NCI-H345 (cell line): Measurements from ENCODE around the gene TAB3.

ENCODE experiments used
- DNase-seq: peaks from one replicate; lab custom pipeline; 2025; lab: John Stamatoyannopoulos, UW

The TAB3 gene

DNA sequence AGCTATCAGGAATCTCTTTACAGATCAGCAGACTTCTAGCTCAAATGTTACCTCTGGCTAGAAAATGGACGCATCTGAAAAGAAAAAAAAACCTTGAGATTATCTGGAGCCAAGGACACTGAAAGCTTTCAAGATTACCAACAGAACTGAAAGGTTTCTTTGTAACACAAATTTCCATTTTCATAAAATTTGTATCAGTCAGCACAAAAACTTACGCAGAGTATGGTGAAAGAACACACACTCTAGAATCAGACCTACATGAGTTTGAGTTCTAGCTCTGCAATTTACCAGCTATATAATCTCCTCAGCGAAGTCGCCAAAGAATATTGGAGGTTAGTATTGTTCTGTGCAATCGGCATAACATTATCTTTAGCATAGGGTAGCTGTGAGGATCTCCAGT lies 1.8 kb downstream of the TAB3 start:
- no peak for DNase-seq

- no peak for DNase-seq
Observed at GRCh38 chrX:30885136-30885535, 3.9 kb downstream of the TAB3 start.

- no peak for DNase-seq
Observed at GRCh38 chrX:30883138-30883537, 5.9 kb downstream of the TAB3 start.

- DNase-seq: no peak
Observed at GRCh38 chrX:30881797-30882196, 7.3 kb downstream of the TAB3 start.

DNA sequence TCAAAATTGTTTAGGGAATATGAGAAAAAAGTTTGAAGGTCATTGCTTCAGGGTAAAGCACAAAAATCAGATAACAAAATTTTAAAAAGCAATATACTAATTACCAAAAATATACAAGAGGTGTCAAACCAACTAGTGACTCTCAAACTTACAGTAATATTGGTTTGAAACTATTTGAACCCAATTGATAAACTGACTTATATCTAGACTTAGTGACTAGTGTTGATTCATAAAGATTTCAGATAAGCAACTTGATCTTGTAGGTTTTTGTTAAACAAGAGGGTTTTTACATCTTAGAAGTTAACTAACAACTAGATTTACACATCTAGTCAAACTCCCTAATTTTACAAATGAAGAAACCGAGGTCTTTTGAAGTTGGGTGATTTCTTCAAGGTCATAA lies 7.7 kb downstream of the TAB3 start:
- no peak for DNase-seq

GRCh38 chrX:30880058-30880457 lies 9.0 kb downstream of the TAB3 start:
- DNase-seq: no peak

DNA sequence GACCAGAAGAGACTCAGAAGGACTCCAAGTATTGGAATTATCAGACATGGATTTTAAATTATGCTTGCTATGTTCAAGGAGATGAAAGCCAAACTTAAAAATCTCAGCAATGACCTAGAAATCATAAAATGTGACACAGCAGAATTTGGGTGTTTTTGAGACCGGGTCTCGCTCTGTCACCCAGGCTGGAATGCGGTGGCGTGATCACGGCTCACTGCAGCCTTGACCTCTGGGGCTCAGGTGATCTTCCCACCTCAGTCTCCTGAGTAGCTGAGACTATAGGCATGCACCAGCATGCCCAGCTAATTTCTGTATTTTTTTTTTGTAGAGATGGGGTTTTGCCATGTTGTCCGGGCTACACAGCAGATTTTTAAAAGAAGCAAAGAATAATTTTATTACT lies 12.7 kb downstream of the TAB3 start:
- no peak for DNase-seq

DNA sequence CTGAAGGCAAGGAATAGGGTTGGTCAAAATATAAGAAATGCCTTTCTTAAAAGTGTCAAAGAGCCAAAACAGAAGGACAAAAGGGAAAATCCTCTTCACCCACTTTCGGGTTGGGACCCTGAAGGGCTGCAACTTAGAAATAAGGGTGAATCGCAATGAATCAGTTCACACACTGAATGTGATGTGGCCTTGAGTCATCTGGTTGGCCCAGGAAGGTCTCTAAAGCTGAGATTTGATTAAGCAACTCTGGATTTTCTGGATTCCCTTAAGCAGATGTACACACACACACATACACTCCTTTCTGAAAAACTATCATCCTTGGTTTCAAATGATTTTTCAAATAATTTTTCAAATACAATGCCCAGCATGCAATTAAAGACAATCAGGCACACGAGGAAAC lies 13.1 kb downstream of the TAB3 start:
- no peak for DNase-seq

DNA sequence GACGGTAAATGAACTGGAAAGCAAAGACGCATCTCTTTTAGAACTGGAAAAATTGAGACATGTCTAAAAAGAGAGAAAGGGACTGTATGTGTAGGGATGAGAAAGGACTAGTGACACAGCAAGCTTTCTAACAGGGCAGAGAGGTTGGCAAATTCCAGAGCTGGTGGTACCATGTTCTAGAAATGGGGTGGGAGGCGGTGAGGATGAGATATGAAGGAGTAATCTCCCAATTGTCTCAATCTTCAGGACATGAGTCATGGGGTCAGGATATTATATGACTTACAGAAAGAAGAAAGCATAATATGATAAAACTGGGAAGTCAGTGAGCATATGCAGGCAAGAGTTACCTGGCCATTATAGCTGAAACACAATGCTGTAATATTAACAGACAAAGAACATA lies 14.2 kb downstream of the TAB3 start:
- DNase-seq: no peak

- no peak for DNase-seq
Observed at GRCh38 chrX:30870572-30870971, 18.5 kb downstream of the TAB3 start.

DNA sequence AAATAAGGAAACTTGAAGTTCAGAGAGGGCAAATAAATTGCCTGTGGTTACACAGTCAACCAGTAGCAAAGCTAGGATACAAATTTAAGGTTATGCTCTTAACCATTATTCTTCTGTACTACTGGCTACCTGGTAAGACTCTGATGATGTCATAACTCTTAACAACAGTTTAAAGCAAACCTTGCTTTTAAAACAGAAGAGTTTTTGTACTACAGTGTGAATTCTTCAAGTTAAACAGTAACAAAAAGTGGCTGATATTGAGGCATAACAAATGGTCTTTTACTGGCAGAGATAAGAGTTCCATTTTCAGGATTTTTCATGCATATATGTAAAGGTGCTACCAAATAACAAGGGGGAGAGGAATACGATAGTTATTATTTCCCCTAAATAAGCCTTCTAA lies 23.4 kb downstream of the TAB3 start:
- DNase-seq: no peak

DNA sequence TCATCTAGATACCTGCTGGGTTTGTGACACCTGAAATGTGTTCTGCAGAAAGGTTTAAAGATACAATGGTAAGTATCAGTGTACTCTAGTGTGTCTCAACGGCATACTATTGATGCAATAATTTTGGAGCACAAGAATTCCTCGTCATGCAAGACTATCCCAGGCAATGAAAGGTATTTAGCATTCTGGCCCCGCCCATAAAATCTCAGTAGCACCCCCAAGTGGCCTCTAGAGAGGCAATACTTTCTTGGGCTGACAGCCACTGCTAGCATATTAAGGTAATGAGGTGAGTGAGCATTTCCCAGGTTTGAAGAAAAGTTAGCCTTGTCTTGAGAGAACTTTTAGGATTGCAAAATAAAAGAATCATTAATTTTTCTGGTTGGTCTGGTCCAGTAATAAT lies 24.0 kb downstream of the TAB3 start:
- DNase-seq: no peak

DNA sequence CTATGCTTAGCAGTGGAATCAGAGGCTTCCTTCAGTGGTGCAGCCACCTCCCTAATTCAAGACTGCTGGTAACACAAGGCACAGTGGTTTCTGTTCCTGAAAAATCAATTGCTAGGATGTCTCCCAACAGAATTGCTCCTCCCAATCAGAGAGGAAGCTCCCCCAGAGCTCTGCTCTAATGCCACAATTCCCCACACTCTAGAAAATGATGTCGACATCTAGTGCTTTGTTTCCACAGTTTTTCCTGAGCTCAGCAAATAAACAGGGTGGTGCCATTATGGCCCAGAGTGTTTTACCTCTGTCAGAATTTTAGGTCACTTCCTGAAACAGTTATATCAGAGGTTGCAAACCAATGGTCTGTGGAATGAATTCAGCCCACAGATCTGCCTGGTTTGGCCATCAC lies 24.7 kb downstream of the TAB3 start:
- no peak for DNase-seq

GRCh38 chrX:30863974-30864373 lies 25.1 kb downstream of the TAB3 start:
- no peak for DNase-seq

GRCh38 chrX:30858098-30858497 lies 31.0 kb downstream of the TAB3 start:
- DNase-seq: no peak

GRCh38 chrX:30851449-30851848 lies 37.6 kb downstream of the TAB3 start:
- DNase-seq: no peak

GRCh38 chrX:30835373-30835772 lies 53.7 kb downstream of the TAB3 start:
- DNase-seq: no peak

DNA sequence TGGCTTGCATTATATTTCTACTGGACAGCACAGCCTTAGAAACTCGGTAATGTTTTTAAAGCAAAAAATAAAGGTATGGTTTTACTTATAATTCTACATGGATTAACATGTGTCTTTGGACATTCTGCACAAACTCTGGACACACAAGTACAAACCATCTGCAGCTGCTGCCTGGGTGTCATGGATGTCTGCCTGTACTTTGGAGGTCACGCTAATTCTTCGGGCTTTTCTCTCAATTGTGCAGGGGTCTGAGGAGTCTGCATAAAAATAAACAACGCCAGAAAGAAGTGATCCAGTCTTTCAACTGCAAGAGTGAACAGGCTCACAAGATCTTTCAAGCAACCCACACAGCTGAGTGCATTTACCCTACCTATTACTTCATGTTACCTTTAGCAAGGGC lies 55.2 kb downstream of the TAB3 start:
- no peak for DNase-seq

DNA sequence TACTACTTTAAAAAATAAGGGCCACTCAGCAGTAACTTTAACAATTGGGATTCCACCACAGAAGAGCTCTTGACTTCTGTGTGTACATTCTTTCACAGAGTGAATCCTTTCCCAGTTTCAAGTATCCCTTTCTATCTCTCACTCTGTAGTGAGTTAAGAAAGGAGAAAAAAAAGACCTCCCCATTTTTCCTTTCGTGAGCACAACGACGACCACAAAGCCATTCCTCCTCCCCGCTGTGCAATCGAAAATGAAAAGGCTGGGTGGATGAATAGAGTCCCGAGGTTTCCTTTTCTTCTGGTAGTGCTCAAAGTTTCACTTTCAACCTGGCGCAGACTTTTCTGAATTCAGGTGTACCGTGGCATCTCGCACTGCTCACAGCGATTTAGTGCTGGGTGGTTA lies 58.0 kb downstream of the TAB3 start:
- DNase-seq: no peak

DNA sequence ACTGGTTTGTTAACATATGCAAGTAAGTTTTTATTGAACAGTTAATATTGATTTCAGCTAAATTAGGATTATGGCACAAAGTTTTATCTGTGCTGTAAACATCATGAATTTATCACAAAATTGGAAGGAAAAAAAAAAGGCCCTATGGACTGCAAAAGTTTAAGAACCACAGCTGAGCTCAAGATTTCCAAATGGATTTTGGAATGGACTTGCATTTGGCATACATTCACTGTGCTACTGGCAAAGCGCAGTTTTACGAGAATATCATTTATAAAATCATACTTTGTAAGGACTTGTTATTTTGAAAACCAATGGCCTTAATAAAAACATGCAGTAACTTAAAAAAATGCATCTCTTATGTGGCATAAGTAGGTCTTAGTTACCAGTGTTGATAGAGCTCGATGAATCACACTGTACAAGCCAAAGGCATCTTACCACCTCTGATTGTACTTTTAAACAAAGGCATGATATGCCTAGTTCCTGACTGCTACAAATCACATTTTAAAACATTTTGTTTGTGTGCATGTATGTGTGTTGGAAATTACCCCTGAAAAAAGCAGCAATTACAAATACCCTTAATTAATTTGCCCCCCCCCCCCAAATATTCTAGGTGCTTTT lies 58.6 kb downstream of the TAB3 start:
- DNase-seq: no peak

DNA sequence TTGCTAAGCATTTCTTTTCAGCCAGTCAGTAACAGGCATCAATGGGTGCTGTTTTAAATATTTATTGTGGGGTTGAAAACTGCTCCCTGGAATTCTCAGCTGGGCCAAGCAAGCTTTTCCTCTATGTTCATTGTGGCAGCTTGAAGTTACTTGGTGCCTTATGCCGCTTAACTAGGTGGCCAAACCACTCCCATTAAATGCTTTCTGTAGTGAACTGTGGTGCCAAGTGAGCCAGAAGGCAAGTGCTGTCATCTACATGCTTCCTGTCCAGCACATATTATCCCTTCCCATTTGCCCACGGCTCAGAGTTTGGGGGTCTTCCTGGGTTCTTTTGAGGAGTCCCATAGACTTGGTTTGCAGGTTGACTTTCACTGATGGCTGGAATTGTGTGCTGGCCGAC lies 64.8 kb downstream of the TAB3 start:
- no peak for DNase-seq

- DNase-seq: no peak
Observed at GRCh38 chrX:30822764-30823163, 66.3 kb downstream of the TAB3 start.

DNA sequence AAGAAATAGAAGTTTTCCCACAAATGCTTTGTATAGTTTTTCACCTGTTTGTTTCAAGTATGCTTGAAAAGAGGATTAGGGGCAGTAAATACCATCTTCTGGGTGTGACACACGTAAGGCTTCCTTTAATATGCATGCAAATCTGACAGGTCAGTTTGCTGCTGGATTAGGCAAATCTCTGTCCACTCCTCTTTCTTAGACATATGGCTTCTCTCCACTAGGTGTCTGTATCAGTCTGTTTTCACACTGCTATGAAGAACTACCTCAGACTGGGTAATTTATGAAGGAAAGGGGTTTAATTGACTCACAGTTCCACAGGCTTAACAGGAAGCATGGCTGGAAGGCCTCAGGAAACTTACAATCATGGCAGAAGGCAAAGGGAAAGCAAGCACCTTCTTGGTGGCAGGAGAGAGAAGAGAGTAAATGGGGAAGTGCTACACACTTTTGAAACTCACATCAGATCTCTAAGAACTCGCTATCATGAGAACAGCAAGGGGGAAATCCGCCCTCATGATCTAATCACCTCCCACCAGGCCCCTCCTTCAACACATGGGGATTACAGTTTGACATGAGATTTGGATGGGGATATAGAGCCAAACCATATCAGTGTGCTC lies 66.9 kb downstream of the TAB3 start:
- no peak for DNase-seq

- no peak for DNase-seq
Observed at GRCh38 chrX:30821116-30821515, 67.9 kb downstream of the TAB3 start.
